ENCODE measurements around the gene FAM3D. TPM values are rescaled to one million over a fixed set of nuclear protein-coding genes. Genes with fewer than 3 reads are reported as not detected.

The FAM3D gene
- total RNA-seq, 1 experiment from 2014 or later: not detected

GRCh38 chr3:58661836-58662420 lies 4.6 kb downstream of the FAM3D start:
- in situ Hi-C loops (cut with HindIII; ENCODE audit: low pct_unique_long_range_greater_than_20kb, low sequenced_read_pairs): no loop called here

GRCh38 chr3:58660998-58661397 lies 5.6 kb downstream of the FAM3D start:
- DNase-seq (ENCODE audit: low read depth): no peak
- in situ Hi-C loops (cut with HindIII; ENCODE audit: low pct_unique_long_range_greater_than_20kb, low sequenced_read_pairs): no loop called here

More at GRCh38 chr3:58661836-58662420, 4.6 kb downstream of the FAM3D start:
- no peak for DNase-seq (ENCODE audit: low read depth)

- in situ Hi-C loops (cut with HindIII; ENCODE audit: low pct_unique_long_range_greater_than_20kb, low sequenced_read_pairs): no loop called here
- no peak for DNase-seq (ENCODE audit: low read depth)
Measured at GRCh38 chr3:58659051-58659675, 7.4 kb downstream of the FAM3D start.

GRCh38 chr3:58658508-58658907 lies 8.1 kb downstream of the FAM3D start:
- DNase-seq (ENCODE audit: low read depth): no peak
- in situ Hi-C loops (cut with HindIII; ENCODE audit: low pct_unique_long_range_greater_than_20kb, low sequenced_read_pairs): no loop called here

DNA sequence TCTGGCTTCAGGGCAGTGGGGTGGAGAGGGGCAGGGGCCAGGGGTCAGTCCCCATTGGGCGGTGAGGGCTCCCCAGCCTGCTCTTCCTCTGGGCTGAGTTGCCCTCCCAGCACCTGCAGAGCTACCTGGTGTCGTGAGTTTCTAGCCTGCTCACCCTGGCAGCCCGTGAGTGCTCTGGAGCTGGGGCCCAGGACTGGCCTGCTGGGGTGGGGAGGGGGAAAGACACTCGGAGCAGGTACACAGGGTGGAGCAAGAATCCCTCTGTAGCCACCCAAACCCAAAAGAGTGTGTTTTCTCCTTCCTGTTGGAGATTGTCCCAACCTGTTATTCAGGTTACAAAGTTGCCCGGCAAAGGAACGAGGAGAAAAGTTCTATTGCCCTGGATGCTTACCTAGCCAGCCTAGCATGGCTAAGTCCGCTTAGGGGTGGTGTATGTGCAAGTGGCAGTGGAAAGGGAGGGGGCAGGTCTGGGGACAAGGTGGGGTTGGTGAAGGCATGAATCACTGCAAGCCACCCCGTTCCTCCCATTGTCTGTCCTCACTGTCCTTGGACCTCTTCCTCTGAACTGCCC lies 8.9 kb downstream of the FAM3D start:
- in situ Hi-C loops (cut with HindIII; ENCODE audit: low pct_unique_long_range_greater_than_20kb, low sequenced_read_pairs): no loop called here

GRCh38 chr3:58657036-58657520 lies 9.5 kb downstream of the FAM3D start:
- in situ Hi-C loops (cut with HindIII; ENCODE audit: low pct_unique_long_range_greater_than_20kb, low sequenced_read_pairs): no loop called here

More for the DNA sequence above, 8.9 kb downstream of the FAM3D start:
- no peak for DNase-seq (ENCODE audit: low read depth)

DNA sequence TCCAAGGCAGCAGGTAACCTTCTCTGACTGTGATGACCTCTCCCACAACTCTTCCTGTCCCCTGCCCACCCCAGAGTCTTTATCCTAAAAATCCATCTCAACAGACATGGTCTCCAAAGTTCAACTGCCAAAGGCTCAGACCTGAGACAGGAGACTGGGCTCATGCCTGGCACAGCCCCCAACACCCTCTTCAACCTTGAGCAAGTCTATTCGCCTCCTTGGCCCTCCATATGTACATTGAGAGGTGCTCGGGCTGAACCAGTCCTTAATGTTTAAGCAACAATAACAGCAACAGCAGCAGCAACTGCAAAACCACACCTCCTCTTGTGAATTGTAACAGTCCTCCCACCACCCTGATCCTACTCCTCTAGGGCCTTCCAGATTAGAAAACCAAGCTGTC lies 9.9 kb downstream of the FAM3D start:
- no peak for DNase-seq (ENCODE audit: low read depth)
- in situ Hi-C loops (cut with HindIII; ENCODE audit: low pct_unique_long_range_greater_than_20kb, low sequenced_read_pairs): no loop called here

More at GRCh38 chr3:58657036-58657520, 9.5 kb downstream of the FAM3D start:
- DNase-seq (ENCODE audit: low read depth): no peak

DNA sequence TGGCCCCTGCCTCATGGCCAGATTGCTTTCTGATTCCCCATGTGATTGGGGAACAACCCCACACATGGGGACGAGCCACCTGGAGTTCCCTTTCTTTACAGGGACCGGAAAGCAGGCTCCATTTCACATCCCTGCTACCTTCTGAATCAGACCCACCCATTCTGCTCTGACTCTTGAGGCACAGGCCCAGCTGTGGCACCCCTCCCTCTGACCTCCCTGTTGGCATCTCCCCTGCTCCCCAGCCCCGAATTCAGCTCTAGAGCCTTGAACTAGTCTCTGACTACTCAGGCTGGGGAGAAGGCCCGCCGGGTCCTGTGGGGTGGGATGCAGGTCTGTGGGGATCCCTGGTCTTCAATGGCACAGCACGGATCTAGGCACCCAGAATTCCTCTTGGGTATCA lies 12.1 kb downstream of the FAM3D start:
- in situ Hi-C loops (cut with HindIII; ENCODE audit: low pct_unique_long_range_greater_than_20kb, low sequenced_read_pairs): no loop called here
- no peak for DNase-seq (ENCODE audit: low read depth)

DNA sequence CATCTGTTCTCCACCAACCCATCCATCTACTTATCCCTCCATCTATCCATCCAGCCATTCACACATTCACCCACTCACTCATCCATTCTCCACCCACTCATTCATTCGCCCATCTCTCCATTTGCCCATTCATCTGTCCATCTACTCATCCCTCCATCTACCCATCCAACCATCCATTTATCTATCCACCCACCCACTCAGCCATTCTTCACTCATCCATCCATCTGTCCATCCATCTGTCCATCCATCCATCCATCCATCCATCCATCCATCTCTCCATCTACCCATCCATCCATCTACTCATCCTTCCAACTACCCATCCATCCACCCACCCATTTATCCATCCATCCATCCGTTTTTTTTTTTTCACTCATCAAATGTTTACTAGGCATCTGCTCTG lies 13.9 kb downstream of the FAM3D start:
- DNase-seq (ENCODE audit: low read depth): no peak
- in situ Hi-C loops (cut with HindIII; ENCODE audit: low pct_unique_long_range_greater_than_20kb, low sequenced_read_pairs): no loop called here

- DNase-seq (ENCODE audit: low read depth): no peak
- in situ Hi-C loops (cut with HindIII; ENCODE audit: low pct_unique_long_range_greater_than_20kb, low sequenced_read_pairs): no loop called here
Measured at GRCh38 chr3:58651276-58651675, 15.3 kb downstream of the FAM3D start.

GRCh38 chr3:58647381-58648141 lies 19.0 kb downstream of the FAM3D start:
- in situ Hi-C loops (cut with HindIII; ENCODE audit: low pct_unique_long_range_greater_than_20kb, low sequenced_read_pairs): no loop called here
- DNase-seq (ENCODE audit: low read depth): no peak

DNA sequence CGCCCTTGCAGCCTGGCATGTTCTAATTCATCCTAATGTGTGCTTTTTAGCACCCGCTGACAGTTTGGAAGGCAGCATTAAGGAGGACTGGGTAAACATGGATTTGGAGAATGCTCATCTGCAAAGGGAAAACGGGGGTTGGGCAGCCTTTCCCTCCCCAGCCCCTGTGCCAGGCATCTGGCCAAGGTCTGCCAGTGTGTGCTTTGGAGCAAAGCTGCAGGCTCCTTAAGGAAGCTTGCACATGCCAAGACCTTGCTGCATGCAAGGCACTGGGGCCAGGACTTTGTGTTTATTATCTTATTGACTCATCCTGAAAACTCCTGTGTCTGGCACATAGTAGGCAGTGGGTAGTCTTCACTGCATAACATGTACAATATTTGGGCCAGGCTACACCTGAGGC lies 20.1 kb downstream of the FAM3D start:
- DNase-seq (ENCODE audit: low read depth): peak; percentile 38

GRCh38 chr3:58645726-58646125 lies 20.8 kb downstream of the FAM3D start:
- in situ Hi-C loops (cut with HindIII; ENCODE audit: low pct_unique_long_range_greater_than_20kb, low sequenced_read_pairs): no loop called here
- DNase-seq (ENCODE audit: low read depth): no peak

More for the DNA sequence above, 20.1 kb downstream of the FAM3D start:
- in situ Hi-C loops (cut with HindIII; ENCODE audit: low pct_unique_long_range_greater_than_20kb, low sequenced_read_pairs): no loop called here

DNA sequence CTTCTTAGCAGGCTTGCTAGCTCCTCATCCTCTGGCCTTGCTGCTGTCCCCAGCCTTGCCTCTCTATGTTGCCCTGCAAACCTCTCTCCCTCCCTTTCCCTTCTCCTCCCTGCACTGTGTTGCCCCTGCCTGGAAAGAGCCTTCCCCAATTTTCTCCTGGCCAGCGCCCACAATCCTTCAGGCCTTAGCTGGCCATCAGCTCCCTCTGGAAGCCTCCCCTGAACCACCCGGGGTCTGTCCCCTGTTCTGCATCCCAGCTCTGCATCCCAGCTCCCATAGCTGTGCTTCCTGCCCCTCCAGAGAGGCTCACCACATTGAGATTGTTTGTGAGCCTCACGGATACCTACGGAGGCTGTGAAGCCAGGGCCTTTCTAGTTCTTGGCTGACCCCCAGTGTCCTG lies 23.7 kb downstream of the FAM3D start:
- in situ Hi-C loops (cut with HindIII; ENCODE audit: low pct_unique_long_range_greater_than_20kb, low sequenced_read_pairs): no loop called here

GRCh38 chr3:58640700-58641372 lies 25.7 kb downstream of the FAM3D start:
- peak; percentile 48 for DNase-seq (ENCODE audit: low read depth)
- in situ Hi-C loops (cut with HindIII; ENCODE audit: low pct_unique_long_range_greater_than_20kb, low sequenced_read_pairs): no loop called here

More for the DNA sequence above, 23.7 kb downstream of the FAM3D start:
- DNase-seq (ENCODE audit: low read depth): no peak

GRCh38 chr3:58639842-58640241 lies 26.7 kb downstream of the FAM3D start:
- in situ Hi-C loops (cut with HindIII; ENCODE audit: low pct_unique_long_range_greater_than_20kb, low sequenced_read_pairs): no loop called here
- no peak for DNase-seq (ENCODE audit: low read depth)

DNA sequence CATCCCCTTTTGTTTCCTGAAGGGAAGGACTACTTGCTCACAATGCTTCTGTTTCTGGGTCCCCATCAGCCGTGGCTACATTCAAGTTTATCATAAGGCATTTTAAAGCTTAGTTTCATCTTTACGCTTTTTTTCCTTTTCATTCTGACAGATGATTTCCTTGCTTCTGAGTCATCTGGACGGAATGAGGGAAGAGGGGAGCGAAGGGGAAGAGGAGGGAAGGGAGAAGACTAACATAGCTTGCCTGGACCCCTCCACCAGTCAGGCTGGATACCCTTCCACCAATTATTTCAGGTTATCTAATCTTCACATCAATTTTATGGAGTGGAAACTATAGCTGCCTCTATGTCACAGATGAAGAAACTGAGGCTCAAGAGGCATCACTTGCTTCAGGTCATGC lies 27.6 kb downstream of the FAM3D start:
- DNase-seq (ENCODE audit: low read depth): no peak
- in situ Hi-C loops (cut with HindIII; ENCODE audit: low pct_unique_long_range_greater_than_20kb, low sequenced_read_pairs): no loop called here

DNA sequence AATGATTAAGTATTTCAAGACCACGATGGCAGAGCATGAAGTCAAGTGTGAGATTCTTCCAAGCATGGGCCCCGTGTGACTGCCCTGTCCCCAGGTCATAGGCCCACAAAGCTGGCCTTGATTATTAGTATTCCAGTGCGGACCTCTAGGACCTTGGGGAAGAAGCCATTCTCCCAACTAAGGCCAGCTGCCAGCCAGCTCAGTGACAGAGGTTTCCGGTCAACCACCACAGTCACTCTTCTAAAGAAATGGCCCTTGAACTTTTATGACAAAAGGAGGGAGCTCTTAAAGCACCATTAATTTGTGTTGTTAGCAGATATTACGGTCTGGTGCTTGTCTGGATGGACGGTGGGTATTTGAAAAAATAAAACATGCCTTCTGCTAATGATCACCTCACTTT lies 28.0 kb downstream of the FAM3D start:
- DNase-seq (ENCODE audit: low read depth): no peak

More for the DNA sequence above, 28.0 kb downstream of the FAM3D start:
- in situ Hi-C loops (cut with HindIII; ENCODE audit: low pct_unique_long_range_greater_than_20kb, low sequenced_read_pairs): no loop called here
